ENCODE measurements around the gene LNX2. TPM values are rescaled to one million over a fixed set of nuclear protein-coding genes. Genes with fewer than 3 reads are reported as not detected.

Gene LNX2
- total RNA-seq, 1 donor from 2014 or later, result 3.7 TPM

DNA sequence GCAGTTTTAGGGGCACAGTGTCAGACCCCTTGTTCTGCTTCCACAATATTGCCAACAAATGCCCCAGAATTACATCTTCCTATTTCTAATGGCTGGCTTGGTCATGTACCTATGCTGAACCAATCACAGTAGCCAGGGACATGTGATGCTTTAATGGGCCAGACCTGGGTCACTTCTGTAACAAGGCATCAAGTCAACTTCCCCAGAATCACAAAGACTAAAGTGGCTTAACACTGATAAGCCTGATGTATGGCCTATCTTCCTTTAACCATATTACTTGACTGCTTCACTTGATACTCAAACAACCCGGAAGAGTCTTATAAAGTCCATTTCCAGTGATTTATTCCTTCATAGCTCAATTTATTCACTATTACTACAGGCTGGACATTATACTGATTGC, 19.6 kb downstream of the LNX2 start:
- no peaks in the 10 kb centered on the region for H3K27me3 ChIP-seq
- H3K9me3 ChIP-seq, result no peaks in the 10 kb centered on the region
- no peak for DNase-seq (ENCODE audit: low spot score in 2 of 2)
- intact Hi-C loops (cut with DNase I), result no loop called here
- H3K4me1 ChIP-seq, result peaks cover 0 to 4% of the 10 kb centered on the region in 2 donors
- H3K27ac ChIP-seq, result no peak overlapping the region
- TF ChIP-seq, protein P1, sequence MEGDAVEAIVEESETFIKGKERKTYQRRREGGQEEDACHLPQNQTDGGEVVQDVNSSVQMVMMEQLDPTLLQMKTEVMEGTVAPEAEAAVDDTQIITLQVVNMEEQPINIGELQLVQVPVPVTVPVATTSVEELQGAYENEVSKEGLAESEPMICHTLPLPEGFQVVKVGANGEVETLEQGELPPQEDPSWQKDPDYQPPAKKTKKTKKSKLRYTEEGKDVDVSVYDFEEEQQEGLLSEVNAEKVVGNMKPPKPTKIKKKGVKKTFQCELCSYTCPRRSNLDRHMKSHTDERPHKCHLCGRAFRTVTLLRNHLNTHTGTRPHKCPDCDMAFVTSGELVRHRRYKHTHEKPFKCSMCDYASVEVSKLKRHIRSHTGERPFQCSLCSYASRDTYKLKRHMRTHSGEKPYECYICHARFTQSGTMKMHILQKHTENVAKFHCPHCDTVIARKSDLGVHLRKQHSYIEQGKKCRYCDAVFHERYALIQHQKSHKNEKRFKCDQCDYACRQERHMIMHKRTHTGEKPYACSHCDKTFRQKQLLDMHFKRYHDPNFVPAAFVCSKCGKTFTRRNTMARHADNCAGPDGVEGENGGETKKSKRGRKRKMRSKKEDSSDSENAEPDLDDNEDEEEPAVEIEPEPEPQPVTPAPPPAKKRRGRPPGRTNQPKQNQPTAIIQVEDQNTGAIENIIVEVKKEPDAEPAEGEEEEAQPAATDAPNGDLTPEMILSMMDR (IDR thresholded peaks at IDR 0.05), result no peak
- H3K36me3 ChIP-seq, result no peaks in the 10 kb centered on the region
- no peak overlapping the region for H3K4me3 ChIP-seq

DNA sequence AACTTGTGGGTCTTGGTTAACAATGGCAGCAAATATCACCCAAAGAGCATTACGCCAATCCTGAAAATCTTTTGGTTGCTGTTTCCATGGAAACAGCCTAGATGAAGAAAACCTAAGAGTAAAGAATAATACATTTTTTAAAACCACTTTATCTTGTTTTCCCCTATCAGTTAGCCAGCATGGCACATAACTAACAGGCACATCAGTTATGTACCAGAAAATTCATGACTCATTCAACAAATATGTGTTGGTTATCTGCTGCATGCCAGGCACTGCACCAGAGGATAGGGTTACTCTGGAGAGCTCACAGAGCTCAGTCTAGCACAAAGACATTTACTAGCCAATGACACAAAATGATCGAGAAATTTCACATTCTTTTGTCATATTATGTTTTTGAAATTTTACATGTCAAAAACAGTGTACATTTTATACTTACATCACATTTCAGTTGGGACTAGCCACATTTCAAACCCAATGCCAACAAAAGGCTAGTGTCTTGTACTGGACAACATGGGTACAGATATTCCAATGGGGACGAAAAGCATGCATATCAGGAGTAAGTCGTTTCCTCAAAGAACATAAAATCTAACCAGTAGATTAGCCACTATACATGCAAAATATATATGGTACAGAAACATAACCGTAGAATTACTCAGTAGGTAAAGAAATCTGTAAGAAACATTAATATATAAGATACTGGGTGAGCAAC, 20.3 kb downstream of the LNX2 start:
- H3K27ac ChIP-seq, result no peak overlapping the region

DNA sequence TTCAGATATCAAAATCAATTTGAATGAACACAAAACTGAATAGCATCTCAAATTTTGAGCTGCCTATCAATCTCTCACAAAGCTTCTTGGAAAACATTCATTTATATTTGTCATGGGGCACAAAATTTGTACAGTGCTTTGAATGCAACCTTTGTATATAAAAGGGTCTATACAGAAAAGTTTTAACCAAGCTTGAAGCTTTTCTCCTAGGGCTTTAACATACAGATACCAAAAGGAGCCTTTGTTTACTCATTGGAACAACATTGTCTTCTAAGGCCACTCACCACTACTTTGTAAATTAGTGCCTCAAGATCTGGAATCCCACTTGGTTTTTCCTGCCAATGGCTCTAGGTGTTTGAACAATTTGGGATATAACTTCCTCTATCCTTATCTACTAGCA, 21.2 kb downstream of the LNX2 start:
- Histone ChIP-seq H3K36me3 (no peaks in the 10 kb centered on the region), H3K4me3 (no peak overlapping the region), H3K27me3 (no peaks in the 10 kb centered on the region), H3K9me3 (no peaks in the 10 kb centered on the region), H3K27ac (no peak overlapping the region), H3K4me1 (no peaks in the 10 kb centered on the region)
- no peak for DNase-seq (ENCODE audit: low spot score in 2 of 2)
- intact Hi-C loops (cut with DNase I), result no loop called here
- TF ChIP-seq, protein P1 (IDR thresholded peaks at IDR 0.05), result no peak

More for the DNA sequence above, 20.3 kb downstream of the LNX2 start:
- no peak overlapping the region for H3K4me3 ChIP-seq
- DNase-seq (ENCODE audit: low spot score in 2 of 2), result no peak
- no peaks in the 10 kb centered on the region for H3K9me3 ChIP-seq
- no peaks in the 10 kb centered on the region for H3K27me3 ChIP-seq
- TF ChIP-seq, protein P1 (IDR thresholded peaks at IDR 0.05), result no peak
- no peaks in the 10 kb centered on the region for H3K4me1 ChIP-seq
- H3K36me3 ChIP-seq, result no peaks in the 10 kb centered on the region
- intact Hi-C loops (cut with DNase I), result no loop called here

DNA sequence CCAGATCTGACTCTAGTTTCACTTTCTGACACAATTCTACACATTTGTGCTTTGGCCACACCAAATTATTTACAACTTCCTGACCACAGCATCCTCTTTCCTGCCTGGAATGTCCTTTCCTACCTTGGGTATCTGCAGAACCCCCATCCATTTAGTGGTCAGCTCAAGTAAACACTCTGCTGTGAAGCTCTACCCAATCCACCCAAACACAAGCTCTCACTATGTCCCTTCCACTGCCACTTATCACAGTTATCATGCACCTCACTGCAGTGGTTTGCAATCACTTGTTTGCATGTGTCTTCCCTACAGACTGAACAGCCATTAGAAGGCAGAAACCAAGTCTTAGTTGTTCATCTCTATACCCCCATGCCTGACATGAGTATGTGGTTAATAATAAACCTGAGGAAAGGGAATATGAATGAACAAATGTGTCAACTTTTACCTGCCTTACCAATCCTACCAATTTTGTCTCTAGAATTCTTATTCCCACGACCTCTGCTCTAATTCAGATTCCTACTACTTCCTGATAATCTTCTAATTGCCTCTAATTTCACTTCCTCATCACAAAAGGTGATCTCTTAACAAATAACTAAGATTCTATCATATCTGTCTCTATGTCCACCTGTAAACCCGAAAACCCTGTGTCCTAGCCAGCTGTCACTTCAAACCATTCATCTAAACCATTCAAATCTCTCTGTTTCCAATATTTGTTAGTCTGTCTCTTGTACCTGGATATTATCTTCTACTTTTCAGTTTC, 25.1 kb downstream of the LNX2 start:
- no peak overlapping the region for H3K27ac ChIP-seq
- no peaks in the 10 kb centered on the region for H3K9me3 ChIP-seq
- no peaks in the 10 kb centered on the region for H3K36me3 ChIP-seq
- DNase-seq (ENCODE audit: low spot score in 2 of 2), result no peak
- no peak overlapping the region for H3K4me3 ChIP-seq
- TF ChIP-seq, protein P1 (IDR thresholded peaks at IDR 0.05), result no peak
- no peaks in the 10 kb centered on the region for H3K4me1 ChIP-seq
- intact Hi-C loops (cut with DNase I), result no loop called here
- H3K27me3 ChIP-seq, result no peaks in the 10 kb centered on the region

DNA sequence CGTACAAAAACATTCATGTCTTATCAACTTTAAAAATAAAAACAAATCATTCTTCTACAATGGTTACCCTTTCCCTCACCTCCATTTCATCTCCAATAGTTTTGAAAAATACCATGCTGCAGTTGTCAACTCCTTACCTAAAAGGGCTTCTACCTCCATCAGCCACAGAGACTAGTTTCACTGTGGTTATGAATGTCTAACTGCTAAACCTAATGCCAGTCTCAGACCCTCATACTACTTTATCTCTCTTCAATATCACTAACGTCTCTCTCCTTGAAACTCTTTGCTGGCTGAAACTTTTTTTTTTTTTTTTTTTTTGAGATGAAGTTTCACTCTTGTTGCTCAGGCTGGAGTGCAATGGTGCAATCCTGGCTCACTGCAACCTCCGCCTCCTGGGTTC, 27.1 kb downstream of the LNX2 start:
- H3K4me3 ChIP-seq, result no peak overlapping the region
- no peaks in the 10 kb centered on the region for H3K4me1 ChIP-seq
- no peak for DNase-seq (ENCODE audit: low spot score in 2 of 2)
- no peak overlapping the region for H3K27ac ChIP-seq
- intact Hi-C loops (cut with DNase I), result no loop called here
- H3K9me3 ChIP-seq, result no peaks in the 10 kb centered on the region
- H3K36me3 ChIP-seq, result no peaks in the 10 kb centered on the region
- no peaks in the 10 kb centered on the region for H3K27me3 ChIP-seq
- TF ChIP-seq, protein P1 (IDR thresholded peaks at IDR 0.05), result no peak
